ENCODE data around the gene CTNNA3.

GRCh38 chr10:66881814-66882213, 814.2 kb downstream of the CTNNA3 start:
- no peak for TF ChIP-seq CTCF (IDR thresholded peaks at IDR 0.05)
- TF ChIP-seq POLR2A (IDR thresholded peaks at IDR 0.05), result no peak

All from right lobe of liver (tissue), 4 donors.